Smooth muscle cell (in vitro differentiated cells): ENCODE results near the gene KRTAP6-1. TPM values are rescaled to one million over a fixed set of nuclear protein-coding genes. Genes with fewer than 3 reads are reported as not detected.

Source experiments
- DNase-seq: peaks from one replicate; lab custom pipeline; 2025; ENCODE audit not compliant: unreplicated experiment; lab: John Stamatoyannopoulos, UW
- H2AFZ ChIP-seq: fragments of 200-600 bp; sonication (generic); 2 replicates; pipeline ENCODE4 v1.6.0; 2016; ENCODE audit warnings: antibody characterized with exemption, low read depth, mild to moderate bottlenecking
- H3F3A ChIP-seq: fragments of 200-600 bp; sonication (generic); 2 replicates; pipeline ENCODE4 v1.6.0; 2017; ENCODE audit warnings: antibody characterized with exemption, low read depth
- H3K27ac ChIP-seq: fragments of 200-600 bp; sonication (generic); 2 replicates; pipeline ENCODE4 v1.5.1; 2016; ENCODE audit warnings: low read depth, mild to moderate bottlenecking
- H3K27me3 ChIP-seq: fragments of 200-600 bp; sonication (generic); 2 replicates; pipeline ENCODE4 v1.6.1; 2016; ENCODE audit warnings: low read depth, mild to moderate bottlenecking
- H3K36me3 ChIP-seq: fragments of 200-600 bp; sonication (generic); 2 replicates; pipeline ENCODE4 v1.5.1; 2016; ENCODE audit warnings: low read depth
- H3K4me1 ChIP-seq: fragments of 200-600 bp; sonication (generic); 2 replicates; pipeline ENCODE4 v1.5.1; 2016; ENCODE audit warnings: low read depth
- H3K4me2 ChIP-seq: fragments of 200-600 bp; sonication (generic); 2 replicates; pipeline ENCODE4 v1.6.0; 2016; ENCODE audit warnings: mild to moderate bottlenecking
- H3K4me3 ChIP-seq: fragments of 200-600 bp; sonication (generic); 2 replicates; pipeline ENCODE4 v1.5.1; 2016; ENCODE audit warnings: mild to moderate bottlenecking
- H3K79me2 ChIP-seq: fragments of 200-600 bp; sonication (generic); 2 replicates; pipeline ENCODE4 v1.6.0; 2016; ENCODE audit warnings: low read depth, mild to moderate bottlenecking
- H3K9ac ChIP-seq: fragments of 200-600 bp; sonication (generic); 2 replicates; pipeline ENCODE4 v1.6.0; 2016; ENCODE audit warnings: low read depth
- H3K9me3 ChIP-seq: fragments of 200-600 bp; sonication (generic); replicated peaks from 2 replicates; pipeline ENCODE4 v1.5.1; 2016; ENCODE audit warnings: low read depth
- H4K20me1 ChIP-seq: fragments of 200-600 bp; sonication (generic); 2 replicates; pipeline ENCODE4 v1.6.0; 2016; ENCODE audit warnings: low read depth
- WGBS: methylation state at CpG from one replicate; pipeline ENCODE4 v1.1.7; 2016; ENCODE audit warnings: low lambda C conversion rate; 5-methylcytosine and 5-hydroxymethylcytosine counted together
- polyA plus RNA-seq: library from polyadenylated mRNA; unstranded; fragments of >200 nt; fragmentation: Nextera tagmentation; extraction: Ambion mirVana; gene quantifications from 2 replicates; pipeline ENCODE4 v1.2.1, GENCODE V29; 2016
- total RNA-seq: library from RNA; depleted of rRNA; stranded (reverse); fragments of >200 nt; gene quantifications from 2 replicates; pipeline ENCODE4 v1.2.3, GENCODE V29; 2014
- TF ChIP-seq, protein P1 (sequence below): fragments of 200-600 bp; sonication (generic); IDR thresholded peaks from 2 replicates; pipeline ENCODE4 v1.5.1; 2017; ENCODE audit warnings: borderline replicate concordance, mild to moderate bottlenecking, antibody characterized with exemption; ENCODE audit not compliant: insufficient read depth, poor library complexity, severe bottlenecking

KRTAP6-1 gene
- total and polyA plus RNA-seq, 2 experiments from 2014 or later = not detected

DNA sequence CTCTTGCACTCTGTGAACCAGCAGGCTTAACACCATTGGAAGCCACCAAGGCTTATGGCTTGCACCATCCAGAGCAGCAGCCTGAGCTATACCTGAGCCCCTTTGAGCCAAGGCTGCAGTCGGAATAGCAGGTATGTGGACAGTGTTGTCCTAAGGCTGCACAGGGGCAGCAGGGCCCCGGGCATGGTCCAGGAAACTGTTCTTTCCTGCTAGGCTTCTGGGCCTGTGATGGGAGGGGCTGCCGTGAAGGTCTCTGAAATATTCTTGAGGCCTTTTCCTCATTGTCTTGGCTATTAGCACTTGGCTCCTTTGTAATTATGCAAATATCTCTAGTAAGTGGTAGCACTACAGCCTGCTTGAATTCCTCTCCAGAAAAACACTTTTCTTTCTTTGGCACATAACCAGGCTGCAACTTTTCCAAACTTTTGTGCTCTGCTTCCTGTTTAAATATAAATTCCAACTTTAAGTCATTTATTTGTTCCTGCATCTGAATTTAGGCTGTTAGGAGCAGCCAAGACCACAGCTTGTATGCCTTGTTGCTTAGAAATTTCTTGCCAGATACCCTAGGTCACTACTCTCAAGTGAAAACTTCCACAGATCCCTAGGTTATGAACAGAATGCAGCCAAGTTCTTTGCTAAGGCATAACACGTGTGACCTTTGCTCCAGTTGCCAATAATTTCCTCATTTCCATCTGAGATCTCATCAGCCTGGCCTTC lies 11.9 kb upstream of the KRTAP6-1 start:
- H3K79me2 ChIP-seq = no peaks in the 10 kb centered on the region
- DNase-seq = no peak
- no peak overlapping the region for H3K4me2 ChIP-seq
- H3F3A ChIP-seq = no peaks in the 10 kb centered on the region
- no peak overlapping the region for H3K4me3 ChIP-seq
- no peaks in the 10 kb centered on the region for H4K20me1 ChIP-seq
- no peak overlapping the region for H3K27ac ChIP-seq
- WGBS = 72% methylated on average over 4 of the region's 4 CpGs
- H3K36me3 ChIP-seq = no peaks in the 10 kb centered on the region
- H3K4me1 ChIP-seq = no peaks in the 10 kb centered on the region
- no peaks in the 10 kb centered on the region for H3K9me3 ChIP-seq
- TF ChIP-seq, protein P1, sequence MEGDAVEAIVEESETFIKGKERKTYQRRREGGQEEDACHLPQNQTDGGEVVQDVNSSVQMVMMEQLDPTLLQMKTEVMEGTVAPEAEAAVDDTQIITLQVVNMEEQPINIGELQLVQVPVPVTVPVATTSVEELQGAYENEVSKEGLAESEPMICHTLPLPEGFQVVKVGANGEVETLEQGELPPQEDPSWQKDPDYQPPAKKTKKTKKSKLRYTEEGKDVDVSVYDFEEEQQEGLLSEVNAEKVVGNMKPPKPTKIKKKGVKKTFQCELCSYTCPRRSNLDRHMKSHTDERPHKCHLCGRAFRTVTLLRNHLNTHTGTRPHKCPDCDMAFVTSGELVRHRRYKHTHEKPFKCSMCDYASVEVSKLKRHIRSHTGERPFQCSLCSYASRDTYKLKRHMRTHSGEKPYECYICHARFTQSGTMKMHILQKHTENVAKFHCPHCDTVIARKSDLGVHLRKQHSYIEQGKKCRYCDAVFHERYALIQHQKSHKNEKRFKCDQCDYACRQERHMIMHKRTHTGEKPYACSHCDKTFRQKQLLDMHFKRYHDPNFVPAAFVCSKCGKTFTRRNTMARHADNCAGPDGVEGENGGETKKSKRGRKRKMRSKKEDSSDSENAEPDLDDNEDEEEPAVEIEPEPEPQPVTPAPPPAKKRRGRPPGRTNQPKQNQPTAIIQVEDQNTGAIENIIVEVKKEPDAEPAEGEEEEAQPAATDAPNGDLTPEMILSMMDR = no peak
- no peak overlapping the region for H2AFZ ChIP-seq
- no peaks in the 10 kb centered on the region for H3K27me3 ChIP-seq
- no peak overlapping the region for H3K9ac ChIP-seq

DNA sequence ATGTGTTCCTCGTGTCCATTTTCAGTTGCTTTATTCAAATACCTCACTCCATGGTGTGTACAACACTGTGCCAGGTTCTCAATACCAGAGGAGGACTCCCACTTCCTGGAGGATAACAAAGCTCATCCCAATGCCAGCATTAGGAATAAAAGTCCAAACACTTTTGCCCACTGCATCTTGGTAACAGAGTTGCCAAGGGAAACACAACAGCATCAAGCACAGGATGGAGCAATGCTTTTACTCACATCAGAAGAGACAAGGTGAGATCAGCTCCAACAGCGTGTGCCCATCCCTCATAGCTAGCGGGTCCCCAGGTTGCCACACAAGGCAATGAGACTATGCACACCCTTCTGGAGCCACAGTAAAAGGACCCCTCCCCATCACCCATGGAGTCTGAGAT lies 9.6 kb upstream of the KRTAP6-1 start:
- 91% methylated on average over 3 of the region's 3 CpGs for WGBS
- H3K4me3 ChIP-seq = no peak overlapping the region
- no peak overlapping the region for H3K4me2 ChIP-seq
- H3K79me2 ChIP-seq = no peaks in the 10 kb centered on the region
- no peak overlapping the region for H2AFZ ChIP-seq
- no peaks in the 10 kb centered on the region for H4K20me1 ChIP-seq
- no peaks in the 10 kb centered on the region for H3F3A ChIP-seq
- no peak for DNase-seq
- H3K27ac ChIP-seq = no peak overlapping the region
- H3K9ac ChIP-seq = no peak overlapping the region
- TF ChIP-seq, protein P1 = no peak
- H3K27me3 ChIP-seq = no peaks in the 10 kb centered on the region
- H3K9me3 ChIP-seq = no peaks in the 10 kb centered on the region
- H3K36me3 ChIP-seq = no peaks in the 10 kb centered on the region
- H3K4me1 ChIP-seq = no peaks in the 10 kb centered on the region

DNA sequence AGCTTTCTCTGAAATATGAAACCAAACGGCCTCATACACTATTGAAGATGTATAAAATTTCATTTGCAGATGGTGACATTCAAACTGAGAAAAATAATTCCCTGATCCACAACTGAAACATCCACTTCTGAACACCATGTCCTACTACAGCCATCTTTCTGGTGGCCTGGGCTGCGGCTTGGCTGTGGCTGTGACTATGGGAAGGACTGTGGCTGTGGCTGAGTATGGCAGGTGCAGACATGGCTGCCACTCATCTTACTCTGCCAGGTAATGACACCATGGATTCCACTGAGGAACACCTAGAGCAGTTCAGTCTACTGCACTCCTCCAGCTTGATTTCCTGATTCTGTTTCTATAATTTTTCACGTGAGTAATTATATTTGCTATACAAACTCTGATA lies 6.8 kb upstream of the KRTAP6-1 start, which contains the start of gene KRTAP20-4:
TSS of gene KRTAP20-4 (plus strand) at position 106 of the 400 bp plus-strand sequence.
- Histone ChIP-seq H3K27me3 (no peaks in the 10 kb centered on the region), H3F3A (no peaks in the 10 kb centered on the region), H2AFZ (no peak within 1 kb of the TSS), H3K9ac (no peak within 1 kb of the TSS), H3K79me2 (no peaks in the 10 kb centered on the region), H3K27ac (no peak within 1 kb of the TSS), H3K4me3 (no peak within 1 kb of the TSS), H3K9me3 (no peaks in the 10 kb centered on the region), H4K20me1 (no peaks in the 10 kb centered on the region), H3K36me3 (no peaks in the 10 kb centered on the region), H3K4me1 (no peaks in the 10 kb centered on the region), H3K4me2 (no peak within 1 kb of the TSS)
- DNase-seq = no peak
- TF ChIP-seq, protein P1 = no peak
- 83% methylated on average over 3 of the region's 3 CpGs for WGBS

DNA sequence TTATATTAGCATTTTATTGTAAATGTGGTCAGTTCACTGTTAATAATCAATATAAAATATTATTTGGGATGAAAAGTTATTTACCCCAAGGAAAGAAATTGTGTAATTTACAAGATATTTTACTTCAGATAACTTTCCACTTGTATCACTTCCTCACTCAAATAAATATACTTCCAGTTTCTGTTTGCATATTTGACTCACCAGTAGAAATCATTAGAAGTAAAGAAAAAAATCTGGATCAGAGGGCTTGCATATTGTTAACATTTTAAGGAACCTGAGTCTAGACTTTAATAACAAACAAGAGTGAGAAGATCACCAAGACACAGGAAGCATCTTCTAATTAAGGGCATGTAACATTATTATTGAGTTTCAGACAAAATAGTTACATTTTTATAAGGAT lies 6.3 kb upstream of the KRTAP6-1 start:
- no peak overlapping the region for H2AFZ ChIP-seq

More for the DNA sequence above, 6.3 kb upstream of the KRTAP6-1 start:
- H3K4me3 ChIP-seq = no peak overlapping the region
- H3K79me2 ChIP-seq = no peaks in the 10 kb centered on the region
- H3K9ac ChIP-seq = no peak overlapping the region
- H3K4me2 ChIP-seq = no peak overlapping the region
- no peaks in the 10 kb centered on the region for H3K4me1 ChIP-seq
- no peaks in the 10 kb centered on the region for H3K9me3 ChIP-seq
- no peak overlapping the region for H3K27ac ChIP-seq
- no peaks in the 10 kb centered on the region for H3K27me3 ChIP-seq
- H3K36me3 ChIP-seq = no peaks in the 10 kb centered on the region
- TF ChIP-seq, protein P1 = no peak
- DNase-seq = no peak
- no peaks in the 10 kb centered on the region for H4K20me1 ChIP-seq
- H3F3A ChIP-seq = no peaks in the 10 kb centered on the region
